GM18868 (cell line): ENCODE data around the gene EPS8L1.
A peak's percentile ranks its signal among the peaks of the same experiment; 100 is the strongest.

Experiments used
- ATAC-seq: cut with Tn5 transposase; IDR thresholded peaks from one replicate; pipeline ENCODE4 v1.9.1; 2021; ENCODE audit warnings: mild to moderate bottlenecking, moderate library complexity; ENCODE audit not compliant: unreplicated experiment

The EPS8L1 gene

GRCh38 chr19:55113570-55114039, 37.9 kb downstream of the EPS8L1 start:
- ATAC-seq: no peak

- no peak for ATAC-seq
Observed at GRCh38 chr19:55114566-55115145, 39.0 kb downstream of the EPS8L1 start.

GRCh38 chr19:55115446-55116065, 39.9 kb downstream of the EPS8L1 start:
- no peak for ATAC-seq

- no peak for ATAC-seq
Observed at GRCh38 chr19:55116232-55116858, 40.7 kb downstream of the EPS8L1 start.

- ATAC-seq: no peak
Observed at GRCh38 chr19:55116859-55117662, 41.4 kb downstream of the EPS8L1 start, which contains the start of gene PPP1R12C. Gene PPP1R12C (minus strand): TSS chr19:55117637. CDS start chr19:55117543, 94 bp downstream.

GRCh38 chr19:55117663-55118391, 42.2 kb downstream of the EPS8L1 start:
- peak; percentile 87 for ATAC-seq

GRCh38 chr19:55118401-55118991, 42.8 kb downstream of the EPS8L1 start:
- ATAC-seq: no peak

- no peak for ATAC-seq
Observed at GRCh38 chr19:55119053-55119452, 43.4 kb downstream of the EPS8L1 start.

GRCh38 chr19:55131421-55131820, 55.8 kb downstream of the EPS8L1 start:
- ATAC-seq: no peak

- ATAC-seq: no peak
Observed at GRCh38 chr19:55132453-55133129, 56.9 kb downstream of the EPS8L1 start.

- no peak for ATAC-seq
Observed at GRCh38 chr19:55133639-55134444, 58.2 kb downstream of the EPS8L1 start.

GRCh38 chr19:55134736-55135135, 59.1 kb downstream of the EPS8L1 start:
- ATAC-seq: no peak

GRCh38 chr19:55136399-55137102, 60.9 kb downstream of the EPS8L1 start:
- ATAC-seq: no peak
